H1 (cell line): ENCODE measurements around the gene CELF2. TPM values are rescaled to one million over a fixed set of nuclear protein-coding genes. Genes with fewer than 3 reads are reported as not detected.

ENCODE experiments used
- ATF2 ChIP-seq: IDR thresholded peaks from 2 replicates; pipeline ENCODE4 v1.6.1; 2012; ENCODE audit warnings: low read length, inconsistent platforms
- KDM1A ChIP-seq: fragments of 200-600, 300-600 bp; sonication (generic); IDR thresholded peaks from 2 replicates; pipeline ENCODE4 v1.7.1; 2016; ENCODE audit warnings: mild to moderate bottlenecking, low read length, borderline replicate concordance
- NANOG ChIP-seq: IDR thresholded peaks from 2 replicates; pipeline ENCODE4 v1.6.1; 2011; ENCODE audit warnings: low read length, low read depth, mild to moderate bottlenecking, inconsistent platforms; ENCODE audit not compliant: insufficient read depth, poor library complexity, severe bottlenecking
- RFX5 ChIP-seq: IDR thresholded peaks from 2 replicates; pipeline ENCODE4 v1.6.1; 2011; ENCODE audit warnings: low read depth, low read length, improper control_type of control experiment, borderline replicate concordance
- SIN3A ChIP-seq, 2 experiments: IDR thresholded peaks in 1 of 2; conservative IDR thresholded peaks in 1 of 2; 2 replicates each; pipeline ENCODE4 v1.6.1; 2011 to 2012; ENCODE audit warnings: low read length in 2 of 2, improper control_type of control experiment in 1 of 2, low read depth in 1 of 2, mild to moderate bottlenecking in 1 of 2
- SIX5 ChIP-seq: IDR thresholded peaks from 2 replicates; pipeline ENCODE4 v1.6.1; 2011; ENCODE audit warnings: mild to moderate bottlenecking, low read depth, low read length
- SP4 ChIP-seq: IDR thresholded peaks from 2 replicates; pipeline ENCODE4 v1.6.1; 2012; ENCODE audit warnings: low read length, inconsistent platforms
- polyA plus RNA-seq, 7 experiments: library from polyadenylated mRNA; depleted of rRNA in 3 of 7; stranded (reverse) in 5 of 7; unstranded in 2 of 7; fragments of >200 nt in 5 of 7; fragments of 200-250 nt in 2 of 7; gene quantifications; 1 replicate in 5 of 7; 2 replicates in 1 of 7; 4 replicates in 1 of 7; pipeline versions ENCODE4 v1.2.1 to v1.2.3, GENCODE V29; 2011 to 2013; ENCODE audit warnings: missing spikeins in 2 of 7, mixed read lengths in 2 of 7
- total RNA-seq: library from RNA; stranded (reverse); fragmentation: NEBNext Ultra II Directional; extraction: Animal tissue kit (Norgen Biotek cat#: 25700); gene quantifications from 2 replicates; pipeline ENCODE4 v1.2.1, GENCODE V29; 2021

Gene CELF2
- total and polyA plus RNA-seq, 2 of the 8 experiments (the other 6 are each of a cell fraction or from before 2014, with no cell fraction given): 18.3 to 22.7 TPM

DNA sequence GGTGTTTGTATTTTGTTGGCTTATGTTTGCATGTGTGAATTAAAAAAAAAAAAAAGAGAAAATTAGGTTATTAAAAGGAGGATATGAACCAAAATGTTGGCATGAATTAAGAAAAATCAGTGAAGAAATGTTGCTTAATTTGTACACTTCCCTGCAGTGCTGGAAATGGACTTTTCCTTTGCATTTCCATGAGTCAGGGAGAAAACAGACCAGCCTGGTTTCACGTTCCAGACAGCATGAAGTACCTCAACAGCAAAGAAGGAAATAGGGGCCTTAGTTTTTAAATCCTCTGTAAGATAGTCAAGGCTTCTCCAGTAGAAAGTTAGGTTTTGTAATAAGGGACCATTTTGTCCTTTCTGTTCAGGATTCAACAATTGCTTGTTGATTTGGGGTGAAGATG, 159.7 kb downstream of the CELF2 start (continued):
- no peak for TF ChIP-seq RFX5
- no peak for TF ChIP-seq SIX5
- no peak for TF ChIP-seq SP4
- TF ChIP-seq KDM1A: no peak
- no peak for TF ChIP-seq SIN3A (conservative IDR thresholded peaks at IDR 0.05 in 1 of 2, IDR thresholded peaks at IDR 0.05 in 1 of 2; ENCODE audit: low read depth in 1 of 2, low read length in 2 of 2)
- no peak for TF ChIP-seq NANOG
- no peak for TF ChIP-seq ATF2
